NCI-H446 treated with DMSO at 0.1 percent for 48 hours (cell line): ENCODE results near the gene VARS2.

Experiments used
- DNase-seq: peaks from one replicate; lab custom pipeline; 2025; lab: John Stamatoyannopoulos, UW

The VARS2 gene

DNA sequence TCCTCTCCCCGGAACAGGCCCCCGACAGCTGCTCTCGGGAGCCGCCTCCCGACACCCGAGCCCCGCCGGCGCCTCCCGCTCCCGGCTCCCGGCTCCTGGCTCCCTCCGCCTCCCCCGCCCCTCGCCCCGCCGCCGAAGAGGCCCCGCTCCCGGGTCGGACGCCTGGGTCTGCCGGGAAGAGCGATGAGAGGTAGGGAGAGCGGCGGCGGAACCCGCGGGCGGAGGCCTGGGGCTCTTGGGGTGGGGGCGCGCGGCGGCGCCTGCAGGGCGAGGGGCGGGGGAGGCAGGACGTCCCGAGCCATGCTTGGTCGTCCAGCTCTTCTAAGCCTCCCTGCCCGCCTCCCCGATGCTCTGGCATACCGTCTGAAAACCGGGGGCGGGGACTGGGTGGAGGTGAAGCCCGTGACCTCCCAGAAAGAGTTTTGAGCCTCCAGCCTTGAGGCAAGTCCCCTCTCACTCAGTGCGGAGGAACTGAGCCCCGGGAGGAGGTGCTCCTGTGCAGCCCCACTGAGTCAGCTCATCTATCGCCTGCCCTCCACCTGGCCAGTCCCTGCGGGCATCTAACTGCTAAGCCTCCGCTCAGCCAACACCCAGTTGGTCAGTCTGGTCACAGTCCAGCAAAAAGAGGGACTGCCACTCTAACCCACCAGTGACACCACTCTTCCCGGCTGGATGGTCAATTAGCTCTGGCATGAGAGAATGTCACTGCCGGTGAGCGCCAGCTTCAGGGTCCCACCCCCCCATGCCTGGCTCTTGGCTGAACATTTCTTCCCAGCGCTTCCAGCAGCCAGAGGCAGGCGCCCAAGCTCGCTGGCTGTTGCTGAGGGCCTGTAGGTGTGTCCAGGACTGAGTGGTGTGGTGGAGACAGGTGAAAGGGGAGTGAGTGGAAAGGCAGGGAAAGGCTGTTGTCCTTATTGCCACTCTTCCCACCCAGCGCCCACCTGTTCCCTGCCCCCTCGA, 29.2 kb upstream of the VARS2 start:
- no peak for DNase-seq

GRCh38 chr6:30885481-30885998, 28.5 kb upstream of the VARS2 start:
- DNase-seq: no peak

GRCh38 chr6:30885999-30886896, 27.8 kb upstream of the VARS2 start:
- DNase-seq: peak; percentile 17

GRCh38 chr6:30886897-30887255, 27.2 kb upstream of the VARS2 start:
- DNase-seq: no peak

- no peak for DNase-seq
These were observed 25.9 kb upstream of the VARS2 start for GRCh38 chr6:30887901-30888815.

DNA sequence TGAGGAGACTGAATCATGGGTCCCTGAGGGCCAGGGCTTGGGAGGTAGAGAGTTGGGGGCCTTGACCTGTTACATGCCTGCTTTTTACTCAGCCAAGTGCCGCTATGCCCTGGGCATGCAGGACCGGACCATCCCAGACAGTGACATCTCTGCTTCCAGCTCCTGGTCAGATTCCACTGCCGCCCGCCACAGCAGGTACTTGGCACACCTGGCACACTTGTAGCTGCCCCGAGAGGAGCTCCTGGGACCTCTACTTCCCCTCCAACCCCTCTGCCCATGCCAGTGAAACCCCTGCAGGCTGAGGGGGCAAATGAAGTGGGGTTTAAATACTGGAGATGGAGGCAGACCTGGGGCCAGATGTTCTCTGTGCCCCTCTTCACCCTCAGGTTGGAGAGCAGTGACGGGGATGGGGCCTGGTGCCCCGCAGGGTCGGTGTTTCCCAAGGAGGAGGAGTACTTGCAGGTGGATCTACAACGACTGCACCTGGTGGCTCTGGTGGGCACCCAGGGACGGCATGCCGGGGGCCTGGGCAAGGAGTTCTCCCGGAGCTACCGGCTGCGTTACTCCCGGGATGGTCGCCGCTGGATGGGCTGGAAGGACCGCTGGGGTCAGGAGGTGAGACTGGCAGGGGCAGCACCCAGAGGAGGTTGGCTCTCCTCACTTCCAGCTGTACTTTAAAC, 25.1 kb upstream of the VARS2 start:
- no peak for DNase-seq

- DNase-seq: no peak
These were observed 24.5 kb upstream of the VARS2 start for GRCh38 chr6:30889496-30889885.

- no peak for DNase-seq
These were observed 24.0 kb upstream of the VARS2 start for GRCh38 chr6:30889921-30890645.

DNA sequence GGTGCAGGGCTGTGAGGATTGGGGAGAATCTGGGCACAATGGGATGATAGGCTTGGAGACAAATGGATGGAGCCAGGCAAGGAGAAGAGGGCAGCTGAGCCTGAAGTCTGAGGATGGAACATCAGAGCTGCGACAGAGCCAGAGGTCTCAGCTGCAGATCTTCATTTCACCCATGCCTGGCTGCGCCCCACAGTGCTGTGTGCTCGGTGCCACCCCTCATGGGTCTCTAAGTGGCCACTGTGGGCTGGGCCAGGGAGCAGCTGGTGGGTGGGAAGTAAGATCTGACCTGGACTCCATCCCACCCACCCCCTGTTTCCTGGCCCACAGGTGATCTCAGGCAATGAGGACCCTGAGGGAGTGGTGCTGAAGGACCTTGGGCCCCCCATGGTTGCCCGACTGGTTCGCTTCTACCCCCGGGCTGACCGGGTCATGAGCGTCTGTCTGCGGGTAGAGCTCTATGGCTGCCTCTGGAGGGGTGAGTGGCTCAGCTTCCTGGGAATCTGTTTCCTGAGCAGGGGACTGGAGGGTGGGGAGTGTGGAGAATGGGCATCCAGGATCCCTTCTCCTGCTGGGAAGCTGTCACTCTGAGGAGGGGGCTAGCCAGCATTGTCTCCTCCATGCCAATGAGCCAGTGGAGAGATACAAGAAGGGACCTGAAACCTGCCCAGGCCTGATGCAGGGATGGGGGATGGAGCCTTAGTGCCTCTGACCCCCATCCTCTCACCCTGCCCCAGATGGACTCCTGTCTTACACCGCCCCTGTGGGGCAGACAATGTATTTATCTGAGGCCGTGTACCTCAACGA, 23.2 kb upstream of the VARS2 start:
- no peak for DNase-seq

DNA sequence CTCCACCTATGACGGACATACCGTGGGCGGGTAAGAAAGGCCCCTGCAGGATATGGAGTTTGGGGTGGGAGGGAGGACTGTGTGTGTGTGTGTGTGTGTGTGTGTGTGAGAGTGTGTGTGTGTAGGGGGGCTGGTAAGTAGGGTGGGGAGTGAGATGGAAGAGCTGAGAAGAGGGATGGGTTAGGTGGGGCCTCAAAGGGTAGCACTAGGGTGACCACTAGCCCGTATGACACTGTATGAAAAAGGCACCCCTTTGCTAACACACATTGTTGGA, 22.7 kb upstream of the VARS2 start:
- no peak for DNase-seq

GRCh38 chr6:30891816-30892538, 22.1 kb upstream of the VARS2 start:
- no peak for DNase-seq

DNA sequence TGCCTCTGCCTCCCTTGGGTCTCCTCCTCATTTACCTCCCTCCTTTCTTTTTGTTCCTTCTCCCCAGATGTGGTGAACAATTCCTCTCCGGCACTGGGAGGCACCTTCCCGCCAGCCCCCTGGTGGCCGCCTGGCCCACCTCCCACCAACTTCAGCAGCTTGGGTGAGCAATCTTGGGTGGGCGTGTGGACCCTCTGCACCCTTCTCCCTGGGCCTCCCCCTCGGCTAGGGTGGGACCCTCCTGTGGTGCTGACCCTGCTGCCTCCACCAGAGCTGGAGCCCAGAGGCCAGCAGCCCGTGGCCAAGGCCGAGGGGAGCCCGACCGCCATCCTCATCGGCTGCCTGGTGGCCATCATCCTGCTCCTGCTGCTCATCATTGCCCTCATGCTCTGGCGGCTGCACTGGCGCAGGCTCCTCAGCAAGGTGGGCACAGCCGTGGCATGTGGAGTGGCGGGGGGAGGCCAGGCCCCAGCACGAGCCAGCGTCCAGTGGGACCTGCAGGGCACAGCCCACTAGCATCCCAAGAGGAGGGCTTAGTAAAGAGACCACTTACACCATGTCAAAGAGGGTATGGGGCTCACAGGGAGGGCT, 20.9 kb upstream of the VARS2 start:
- DNase-seq: no peak

GRCh38 chr6:30893666-30894065, 20.4 kb upstream of the VARS2 start:
- no peak for DNase-seq

DNA sequence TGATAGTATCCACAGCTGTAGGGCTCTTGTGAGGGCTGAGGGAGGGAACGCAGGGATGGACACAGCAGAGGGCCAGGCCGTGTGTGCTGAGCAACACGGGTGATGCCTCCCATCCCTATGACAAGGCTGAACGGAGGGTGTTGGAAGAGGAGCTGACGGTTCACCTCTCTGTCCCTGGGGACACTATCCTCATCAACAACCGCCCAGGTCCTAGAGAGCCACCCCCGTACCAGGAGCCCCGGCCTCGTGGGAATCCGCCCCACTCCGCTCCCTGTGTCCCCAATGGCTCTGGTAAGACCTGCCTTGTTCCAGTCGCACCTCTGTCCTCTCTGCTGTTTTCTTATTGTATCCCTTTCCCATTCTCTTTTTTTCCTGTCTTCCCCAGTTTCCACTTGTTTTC, 19.7 kb upstream of the VARS2 start:
- no peak for DNase-seq

DNA sequence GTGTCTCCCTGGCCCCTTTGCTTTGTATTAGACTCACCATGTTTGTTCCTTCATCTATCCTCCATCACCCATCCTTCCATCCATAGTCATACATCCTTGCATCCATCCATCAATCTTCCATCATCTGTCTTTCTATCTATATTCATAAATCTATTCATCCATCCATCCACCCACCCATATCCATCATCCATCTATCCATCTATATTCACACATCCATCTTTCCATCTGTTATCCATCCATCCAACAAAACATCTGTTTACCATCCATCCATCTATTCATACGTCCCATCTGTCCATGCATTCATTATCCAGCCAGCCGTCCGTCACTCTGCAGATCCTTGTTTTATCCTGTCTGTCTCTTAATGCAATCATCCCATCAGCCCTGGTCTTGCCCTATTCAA, 19.1 kb upstream of the VARS2 start:
- DNase-seq: no peak

DNA sequence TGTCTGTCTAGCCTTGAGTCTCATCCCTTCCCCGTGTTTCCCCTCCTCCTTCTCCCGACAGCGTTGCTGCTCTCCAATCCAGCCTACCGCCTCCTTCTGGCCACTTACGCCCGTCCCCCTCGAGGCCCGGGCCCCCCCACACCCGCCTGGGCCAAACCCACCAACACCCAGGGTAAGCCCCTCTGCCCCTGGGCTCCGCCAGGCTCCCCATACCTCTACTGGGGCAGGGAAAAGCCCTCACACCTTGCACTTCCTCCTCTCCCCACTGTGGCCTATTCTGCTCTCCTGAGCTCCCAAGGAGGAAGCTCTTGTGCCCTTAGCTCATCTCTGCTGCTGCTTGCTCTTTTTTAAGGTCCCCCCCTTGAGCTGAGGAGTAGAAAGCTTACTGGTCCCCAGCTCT, 18.7 kb upstream of the VARS2 start:
- no peak for DNase-seq

DNA sequence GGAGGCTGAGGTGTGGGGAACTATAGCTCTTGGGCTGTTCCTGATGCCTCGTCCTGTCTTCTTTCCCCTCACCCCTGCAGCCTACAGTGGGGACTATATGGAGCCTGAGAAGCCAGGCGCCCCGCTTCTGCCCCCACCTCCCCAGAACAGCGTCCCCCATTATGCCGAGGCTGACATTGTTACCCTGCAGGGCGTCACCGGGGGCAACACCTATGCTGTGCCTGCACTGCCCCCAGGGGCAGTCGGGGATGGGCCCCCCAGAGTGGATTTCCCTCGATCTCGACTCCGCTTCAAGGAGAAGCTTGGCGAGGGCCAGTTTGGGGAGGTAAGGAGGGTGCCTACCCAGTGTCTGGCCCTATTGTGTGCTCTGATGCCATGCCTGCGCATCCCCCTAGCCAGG, 17.5 kb upstream of the VARS2 start:
- DNase-seq: no peak

- DNase-seq: no peak
These were observed 16.2 kb upstream of the VARS2 start for GRCh38 chr6:30897882-30898281.
